ENCODE data around the gene CPNE5. TPM values are rescaled to one million over a fixed set of nuclear protein-coding genes. Genes with fewer than 3 reads are reported as not detected.
"Not testable (repeated sequence)": the region's sequence is repeated elsewhere in the genome, so short reads cannot be mapped to it uniquely, and the experiment has no call there.

CPNE5 gene
- polyA plus RNA-seq, 4 donors: 2.0 to 10.8 (median 4.1) TPM

DNA sequence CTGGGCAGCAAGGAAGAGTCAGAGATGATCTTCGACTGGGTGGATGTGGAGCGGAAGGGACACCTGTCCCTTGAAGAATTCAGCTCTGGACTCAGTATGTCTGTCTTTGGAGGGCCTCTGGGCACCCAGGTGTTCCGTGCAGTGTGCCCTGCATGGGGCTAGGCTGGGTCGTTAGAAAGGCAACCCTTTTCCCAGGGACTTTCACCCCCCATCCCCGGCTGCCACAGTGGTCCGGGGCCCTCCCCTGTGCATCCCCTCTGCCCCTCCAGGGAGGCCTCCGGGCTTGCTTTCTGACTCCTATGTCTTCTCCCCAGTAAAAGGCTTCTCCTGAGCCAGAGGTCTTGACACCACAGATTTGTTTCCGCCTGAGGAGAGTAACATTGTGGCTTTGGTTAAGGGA lies 125.4 kb downstream of the CPNE5 start:
- Histone ChIP-seq H3K27ac (ENCODE audit: low read depth in 1 of 3, low read length in 2 of 3) (no peak overlapping the region), H3K27me3 (ENCODE audit: control insufficient read depth in 3 of 3, insufficient read depth in 3 of 3, low read length in 3 of 3) (no peaks in the 10 kb centered on the region), H3K4me3 (ENCODE audit: low read depth in 1 of 3, low read length in 3 of 3) (no peak overlapping the region), H3K9me3 (ENCODE audit: control insufficient read depth in 2 of 2, insufficient read depth in 1 of 2, low read depth in 1 of 2, low read length in 1 of 2) (no peaks in the 10 kb centered on the region), H3K4me1 (ENCODE audit: control insufficient read depth in 3 of 3, insufficient read depth in 2 of 3, low read depth in 1 of 3, low read length in 2 of 3) (no peaks in the 10 kb centered on the region), H3K36me3 (ENCODE audit: control insufficient read depth in 3 of 3, insufficient read depth in 2 of 3, low read depth in 1 of 3, low read length in 3 of 3) (no peaks in the 10 kb centered on the region)
- WGBS, 3 donors: 82 to 84% (median 84%) methylated on average over 8 of the region's 8 CpGs
- FAIRE-seq (no peak), DNase-seq (no peak)

DNA sequence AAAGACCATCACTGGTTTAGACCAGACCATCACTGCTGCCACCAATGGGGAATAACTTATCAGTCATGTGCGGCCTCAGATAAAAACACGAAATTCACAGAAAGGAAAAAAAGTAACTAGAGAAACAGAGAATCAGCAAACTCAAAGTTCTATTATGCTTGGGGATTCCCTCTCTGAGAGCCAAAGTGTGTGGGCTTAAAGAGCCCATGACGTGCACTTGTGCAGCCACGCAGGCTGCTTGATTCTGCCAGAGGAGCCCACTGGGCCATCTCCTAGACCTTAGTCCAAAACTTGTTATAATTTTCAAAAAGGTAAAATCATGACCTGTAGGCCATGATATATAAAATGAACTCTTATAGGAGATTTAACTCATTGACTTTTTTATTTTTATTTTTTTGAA lies 126.4 kb downstream of the CPNE5 start:
- no peaks in the 10 kb centered on the region for H3K36me3 ChIP-seq (ENCODE audit: control insufficient read depth in 3 of 3, insufficient read depth in 2 of 3, low read depth in 1 of 3, low read length in 3 of 3)
- 85 to 86% (median 86%) methylated on average over 4 of the region's 4 CpGs for WGBS, 3 donors
- H3K27me3 ChIP-seq (ENCODE audit: control insufficient read depth in 3 of 3, insufficient read depth in 3 of 3, low read length in 3 of 3): no peaks in the 10 kb centered on the region
- H3K9me3 ChIP-seq (ENCODE audit: control insufficient read depth in 2 of 2, insufficient read depth in 1 of 2, low read depth in 1 of 2, low read length in 1 of 2): no peaks in the 10 kb centered on the region
- H3K4me3 ChIP-seq (ENCODE audit: low read depth in 1 of 3, low read length in 3 of 3): no peak overlapping the region
- H3K27ac ChIP-seq (ENCODE audit: low read depth in 1 of 3, low read length in 2 of 3): no peak overlapping the region
- FAIRE-seq (no peak), DNase-seq (no peak)
- no peaks in the 10 kb centered on the region for H3K4me1 ChIP-seq (ENCODE audit: control insufficient read depth in 3 of 3, insufficient read depth in 2 of 3, low read depth in 1 of 3, low read length in 2 of 3)

DNA sequence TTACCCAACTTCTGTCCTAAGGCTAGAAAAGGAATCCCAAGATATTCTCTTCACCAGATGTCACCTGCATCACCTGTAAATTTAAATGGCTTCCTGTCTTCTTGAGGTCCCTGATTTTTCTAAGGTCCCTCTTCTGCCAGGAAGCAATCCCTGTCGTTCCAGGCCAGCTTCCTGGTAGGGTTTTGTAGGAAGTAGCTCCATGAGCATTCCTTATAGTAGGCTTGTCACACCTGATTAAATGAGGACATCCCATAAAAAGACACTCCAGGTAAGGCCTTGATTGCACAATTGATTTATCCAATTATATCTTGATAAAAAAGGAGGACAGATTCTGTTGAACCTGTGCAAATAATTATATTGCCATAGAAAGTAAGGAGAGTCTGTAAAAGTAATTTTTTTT lies 132.9 kb downstream of the CPNE5 start:
- DNase-seq (no peak), FAIRE-seq (no peak)
- 38 to 55% (median 52%) methylated on average over 1 of the region's 1 CpG for WGBS, 3 donors

DNA sequence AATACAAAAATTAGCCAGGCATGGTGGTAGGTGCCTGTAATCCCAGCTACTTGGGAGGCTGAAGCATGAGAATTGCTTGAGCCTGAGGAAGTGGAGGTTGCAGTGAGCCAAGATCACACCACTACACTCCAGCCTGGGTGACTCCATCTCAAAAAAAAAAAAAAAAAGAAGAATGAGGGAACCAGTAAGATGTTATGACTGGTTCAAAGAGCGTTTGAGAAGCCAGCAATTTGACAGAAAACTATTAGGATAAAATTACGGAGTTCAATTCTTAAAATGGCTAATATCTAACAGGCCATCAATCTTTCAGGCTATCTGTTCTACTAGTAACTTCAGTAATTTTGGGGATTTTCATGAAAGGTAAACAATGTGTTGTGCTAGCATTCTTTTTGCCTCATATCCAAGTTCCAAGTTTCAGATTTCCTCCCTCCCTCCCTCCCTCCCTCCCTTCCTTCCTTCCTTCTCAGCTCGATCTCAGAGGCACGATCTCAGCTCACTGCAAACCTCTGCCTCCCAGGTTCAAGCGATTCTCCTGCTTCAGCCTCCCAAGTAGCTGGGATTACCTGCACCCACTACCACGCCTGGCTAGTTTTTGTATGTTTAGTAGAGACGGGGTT lies 134.2 kb downstream of the CPNE5 start:
- not testable (repeated sequence) for FAIRE-seq; H3K4me1 ChIP-seq (ENCODE audit: control insufficient read depth in 3 of 3, insufficient read depth in 2 of 3, low read depth in 1 of 3, low read length in 2 of 3); H3K9me3 ChIP-seq (ENCODE audit: control insufficient read depth in 2 of 2, insufficient read depth in 1 of 2, low read depth in 1 of 2, low read length in 1 of 2); H3K4me3 ChIP-seq (ENCODE audit: low read depth in 1 of 3, low read length in 3 of 3); DNase-seq; H3K27ac ChIP-seq (ENCODE audit: low read depth in 1 of 3, low read length in 2 of 3); H3K36me3 ChIP-seq (ENCODE audit: control insufficient read depth in 3 of 3, insufficient read depth in 2 of 3, low read depth in 1 of 3, low read length in 3 of 3); H3K27me3 ChIP-seq (ENCODE audit: control insufficient read depth in 3 of 3, insufficient read depth in 3 of 3, low read length in 3 of 3)
- 69 to 79% (median 77%) methylated on average over 7 of the region's 7 CpGs for WGBS, 3 donors

More for the DNA sequence above, 132.9 kb downstream of the CPNE5 start:
- Histone ChIP-seq H3K9me3 (ENCODE audit: control insufficient read depth in 2 of 2, insufficient read depth in 1 of 2, low read depth in 1 of 2, low read length in 1 of 2) (no peaks in the 10 kb centered on the region), H3K27me3 (ENCODE audit: control insufficient read depth in 3 of 3, insufficient read depth in 3 of 3, low read length in 3 of 3) (no peaks in the 10 kb centered on the region), H3K27ac (ENCODE audit: low read depth in 1 of 3, low read length in 2 of 3) (no peak overlapping the region), H3K36me3 (ENCODE audit: control insufficient read depth in 3 of 3, insufficient read depth in 2 of 3, low read depth in 1 of 3, low read length in 3 of 3) (no peaks in the 10 kb centered on the region), H3K4me1 (ENCODE audit: control insufficient read depth in 3 of 3, insufficient read depth in 2 of 3, low read depth in 1 of 3, low read length in 2 of 3) (no peaks in the 10 kb centered on the region), H3K4me3 (ENCODE audit: low read depth in 1 of 3, low read length in 3 of 3) (no peak overlapping the region)

DNA sequence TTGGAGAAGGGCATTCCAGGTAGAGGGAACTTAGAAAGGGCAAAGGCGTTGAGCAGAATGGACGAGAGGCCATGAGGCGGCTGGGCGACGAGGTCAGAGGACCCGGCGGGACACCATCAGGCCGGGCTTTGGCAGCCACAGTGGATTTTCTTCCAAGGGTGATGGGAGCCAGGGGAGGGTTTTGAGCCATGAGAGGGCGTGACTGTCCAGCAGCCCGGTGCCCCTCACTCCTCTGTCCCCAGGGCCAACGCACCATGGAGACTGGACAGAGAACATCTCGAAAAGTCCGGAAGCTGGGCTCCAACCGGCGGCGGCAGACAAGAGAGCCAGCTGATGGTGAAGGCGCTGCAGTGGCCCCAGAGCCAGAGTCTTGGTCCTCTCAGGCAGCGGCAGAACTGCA lies 135.3 kb downstream of the CPNE5 start:
- no peak for FAIRE-seq
- peaks cover 0 to 8% (median 1%) of the 10 kb centered on the region in 3 donors for H3K4me1 ChIP-seq (ENCODE audit: control insufficient read depth in 3 of 3, insufficient read depth in 2 of 3, low read depth in 1 of 3, low read length in 2 of 3)
- WGBS, 3 donors: 93 to 96% (median 95%) methylated on average over 18 of the region's 18 CpGs
- H3K36me3 ChIP-seq (ENCODE audit: control insufficient read depth in 3 of 3, insufficient read depth in 2 of 3, low read depth in 1 of 3, low read length in 3 of 3): no peaks in the 10 kb centered on the region
- H3K9me3 ChIP-seq (ENCODE audit: control insufficient read depth in 2 of 2, insufficient read depth in 1 of 2, low read depth in 1 of 2, low read length in 1 of 2): no peaks in the 10 kb centered on the region
- no peak overlapping the region for H3K27ac ChIP-seq (ENCODE audit: low read depth in 1 of 3, low read length in 2 of 3)
- H3K4me3 ChIP-seq (ENCODE audit: low read depth in 1 of 3, low read length in 3 of 3): no peak overlapping the region
- DNase-seq: no peak
- no peaks in the 10 kb centered on the region for H3K27me3 ChIP-seq (ENCODE audit: control insufficient read depth in 3 of 3, insufficient read depth in 3 of 3, low read length in 3 of 3)

DNA sequence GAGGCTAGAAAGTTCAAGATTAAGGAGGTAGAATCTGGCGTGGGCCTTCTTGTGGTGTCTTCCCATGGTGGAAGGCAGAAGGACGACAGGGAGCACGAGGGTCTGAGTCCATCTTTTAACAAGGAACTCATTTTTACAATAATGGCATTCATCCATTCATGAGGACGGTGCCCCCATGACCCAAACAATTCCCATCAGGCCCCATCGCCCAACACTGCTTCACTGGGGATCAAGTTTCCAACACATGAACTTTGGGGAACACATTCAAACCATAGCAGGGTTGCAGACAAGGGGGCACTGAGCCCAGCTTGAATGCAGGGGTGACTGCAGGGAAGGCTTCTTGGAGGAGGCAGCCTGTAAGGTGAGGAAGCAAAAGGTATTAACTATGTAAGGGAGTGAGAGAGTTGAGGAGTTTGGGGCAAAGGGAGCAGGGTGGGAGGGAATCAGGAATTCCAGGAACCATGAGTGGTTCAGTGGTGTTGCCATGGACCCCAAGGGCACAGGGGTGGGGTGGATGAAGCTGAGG lies 136.1 kb downstream of the CPNE5 start:
- Histone ChIP-seq H3K36me3 (ENCODE audit: control insufficient read depth in 3 of 3, insufficient read depth in 2 of 3, low read depth in 1 of 3, low read length in 3 of 3) (no peaks in the 10 kb centered on the region), H3K4me1 (ENCODE audit: control insufficient read depth in 3 of 3, insufficient read depth in 2 of 3, low read depth in 1 of 3, low read length in 2 of 3) (peaks cover 0 to 15% (median 2%) of the 10 kb centered on the region in 3 donors), H3K27me3 (ENCODE audit: control insufficient read depth in 3 of 3, insufficient read depth in 3 of 3, low read length in 3 of 3) (no peaks in the 10 kb centered on the region), H3K27ac (ENCODE audit: low read depth in 1 of 3, low read length in 2 of 3) (no peak overlapping the region), H3K9me3 (ENCODE audit: control insufficient read depth in 2 of 2, insufficient read depth in 1 of 2, low read depth in 1 of 2, low read length in 1 of 2) (no peaks in the 10 kb centered on the region), H3K4me3 (ENCODE audit: low read depth in 1 of 3, low read length in 3 of 3) (no peak overlapping the region)
- no peak for FAIRE-seq
- DNase-seq: no peak
- 87 to 94% (median 91%) methylated on average over 5 of the region's 5 CpGs for WGBS, 3 donors

DNA sequence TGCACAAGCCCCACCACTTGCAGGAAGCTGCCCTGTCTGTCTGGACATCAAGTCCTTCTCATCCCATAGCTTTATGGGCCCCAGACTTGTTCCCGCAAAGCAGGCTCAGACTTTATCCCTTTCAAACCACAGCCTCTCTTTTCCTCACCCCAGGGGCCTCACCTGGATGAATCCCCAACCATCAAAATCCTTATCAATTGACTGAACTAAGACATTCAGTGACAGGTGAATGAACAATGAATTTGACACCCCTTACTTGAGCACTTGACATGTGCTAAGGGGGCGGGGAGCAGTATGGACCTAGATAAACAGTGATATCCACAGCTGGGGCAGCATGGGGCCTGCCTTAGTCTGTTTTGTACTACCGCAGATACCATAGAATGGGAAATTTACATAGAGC lies 136.6 kb downstream of the CPNE5 start:
- FAIRE-seq: no peak
- WGBS, 3 donors: 88 to 98% (median 90%) methylated on average over 3 of the region's 3 CpGs

DNA sequence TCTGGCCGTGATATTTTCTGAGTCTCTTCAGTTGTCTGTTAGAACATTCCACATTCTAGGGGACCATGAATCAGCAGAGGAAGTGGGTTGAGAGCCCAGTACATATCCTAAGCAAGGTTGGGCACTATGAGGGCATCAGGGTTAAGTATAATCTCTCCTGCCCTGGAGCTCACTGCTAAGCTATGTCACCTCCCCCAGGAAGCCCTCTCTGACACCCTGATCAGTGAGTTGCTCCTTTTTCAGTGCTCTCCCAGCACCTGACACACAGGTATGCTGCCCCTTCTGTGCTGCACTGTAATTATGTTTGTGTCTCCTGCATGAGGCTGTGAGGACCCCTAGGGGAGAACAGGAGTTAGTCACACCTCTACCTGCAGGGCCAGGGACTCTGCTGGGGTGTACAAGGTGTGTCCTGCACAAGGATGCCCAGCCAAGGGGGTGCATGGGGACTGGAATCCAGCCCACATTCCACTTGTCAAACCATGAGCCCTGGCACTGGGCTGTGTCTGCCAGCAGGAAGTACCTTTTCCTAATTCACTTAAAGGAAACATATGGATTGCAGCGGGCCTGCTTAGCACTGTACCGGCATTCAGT lies 137.7 kb downstream of the CPNE5 start:
- H3K36me3 ChIP-seq (ENCODE audit: control insufficient read depth in 3 of 3, insufficient read depth in 2 of 3, low read depth in 1 of 3, low read length in 3 of 3): no peaks in the 10 kb centered on the region
- peaks cover 0 to 17% (median 2%) of the 10 kb centered on the region in 3 donors for H3K4me1 ChIP-seq (ENCODE audit: control insufficient read depth in 3 of 3, insufficient read depth in 2 of 3, low read depth in 1 of 3, low read length in 2 of 3)
- H3K27me3 ChIP-seq (ENCODE audit: control insufficient read depth in 3 of 3, insufficient read depth in 3 of 3, low read length in 3 of 3): no peaks in the 10 kb centered on the region
- DNase-seq (peak; percentile 52 to 56), FAIRE-seq (no peak)
- no peak overlapping the region for H3K27ac ChIP-seq (ENCODE audit: low read depth in 1 of 3, low read length in 2 of 3)
- no peaks in the 10 kb centered on the region for H3K9me3 ChIP-seq (ENCODE audit: control insufficient read depth in 2 of 2, insufficient read depth in 1 of 2, low read depth in 1 of 2, low read length in 1 of 2)
- WGBS, 3 donors: 84 to 93% (median 87%) methylated on average over 3 of the region's 3 CpGs
- no peak overlapping the region for H3K4me3 ChIP-seq (ENCODE audit: low read depth in 1 of 3, low read length in 3 of 3)

More for the DNA sequence above, 136.6 kb downstream of the CPNE5 start:
- no peaks in the 10 kb centered on the region for H3K9me3 ChIP-seq (ENCODE audit: control insufficient read depth in 2 of 2, insufficient read depth in 1 of 2, low read depth in 1 of 2, low read length in 1 of 2)
- H3K27me3 ChIP-seq (ENCODE audit: control insufficient read depth in 3 of 3, insufficient read depth in 3 of 3, low read length in 3 of 3): no peaks in the 10 kb centered on the region
- no peak for DNase-seq
- no peak overlapping the region for H3K4me3 ChIP-seq (ENCODE audit: low read depth in 1 of 3, low read length in 3 of 3)
- H3K36me3 ChIP-seq (ENCODE audit: control insufficient read depth in 3 of 3, insufficient read depth in 2 of 3, low read depth in 1 of 3, low read length in 3 of 3): no peaks in the 10 kb centered on the region
- peaks cover 0 to 17% (median 2%) of the 10 kb centered on the region in 3 donors for H3K4me1 ChIP-seq (ENCODE audit: control insufficient read depth in 3 of 3, insufficient read depth in 2 of 3, low read depth in 1 of 3, low read length in 2 of 3)
- H3K27ac ChIP-seq (ENCODE audit: low read depth in 1 of 3, low read length in 2 of 3): no peak overlapping the region

Data from small intestine (tissue), 7 donors.